BE2C (cell line): ENCODE results near the gene ATP5MC3.

Source experiments
- DNase-seq: peaks from one replicate; pipeline ENCODE4 v3.0.0-alpha.2; 2020
- H3K27me3 ChIP-seq: fragments of 250-450 bp; sonication (Bioruptor Pico); 2 replicates; pipeline ENCODE4 v1.5.1; 2020; ENCODE audit warnings: mild to moderate bottlenecking
- H3K36me3 ChIP-seq: fragments of 250-450 bp; sonication (Bioruptor Pico); 2 replicates; pipeline ENCODE4 v1.5.1; 2020; ENCODE audit warnings: mild to moderate bottlenecking
- H3K4me1 ChIP-seq: fragments of 250-450 bp; sonication (Bioruptor Pico); 2 replicates; pipeline ENCODE4 v1.5.1; 2020
- H3K4me3 ChIP-seq: 2 replicates; pipeline ENCODE4 v1.5.1; 2011; ENCODE audit warnings: low read depth, low read length
- H3K9me3 ChIP-seq: fragments of 250-450 bp; sonication (Bioruptor Pico); 2 replicates; pipeline ENCODE4 v1.5.1; 2020
- CTCF ChIP-seq: IDR thresholded peaks from 2 replicates; pipeline ENCODE4 v1.5.1; 2012; ENCODE audit warnings: mild to moderate bottlenecking, low read depth, low read length

Gene ATP5MC3

GRCh38 chr2:175152242-175152641 is 29.3 kb downstream of the ATP5MC3 start:
- no peaks in the 10 kb centered on the region for H3K36me3 ChIP-seq
- H3K4me1 ChIP-seq, result no peaks in the 10 kb centered on the region
- H3K4me3 ChIP-seq, result no peak overlapping the region
- no peak for TF ChIP-seq CTCF
- no peak for DNase-seq
- H3K27me3 ChIP-seq, result no peaks in the 10 kb centered on the region
- no peaks in the 10 kb centered on the region for H3K9me3 ChIP-seq

- H3K4me3 ChIP-seq, result no peak overlapping the region
- no peaks in the 10 kb centered on the region for H3K4me1 ChIP-seq
- no peaks in the 10 kb centered on the region for H3K36me3 ChIP-seq
- H3K27me3 ChIP-seq, result no peaks in the 10 kb centered on the region
- no peaks in the 10 kb centered on the region for H3K9me3 ChIP-seq
- TF ChIP-seq CTCF, result no peak
- DNase-seq, result no peak
Observed at GRCh38 chr2:175151791-175152190, 29.7 kb downstream of the ATP5MC3 start.

GRCh38 chr2:175147186-175147585 is 34.3 kb downstream of the ATP5MC3 start:
- H3K27me3 ChIP-seq, result no peaks in the 10 kb centered on the region
- H3K4me1 ChIP-seq, result no peaks in the 10 kb centered on the region
- no peak overlapping the region for H3K4me3 ChIP-seq
- TF ChIP-seq CTCF, result no peak
- H3K9me3 ChIP-seq, result no peaks in the 10 kb centered on the region
- no peaks in the 10 kb centered on the region; the same call in 1 of the 2 replicates for H3K36me3 ChIP-seq
- DNase-seq, result no peak

- TF ChIP-seq CTCF, result no peak
- Histone ChIP-seq H3K36me3 (no peaks in the 10 kb centered on the region; the same call in 1 of the 2 replicates), H3K9me3 (no peaks in the 10 kb centered on the region), H3K27me3 (no peaks in the 10 kb centered on the region), H3K4me3 (no peak overlapping the region), H3K4me1 (no peaks in the 10 kb centered on the region)
- DNase-seq, result no peak
Observed at GRCh38 chr2:175143678-175144077, 37.8 kb downstream of the ATP5MC3 start.

- TF ChIP-seq CTCF, result no peak
- no peaks in the 10 kb centered on the region for H3K4me1 ChIP-seq
- H3K27me3 ChIP-seq, result no peaks in the 10 kb centered on the region
- no peaks in the 10 kb centered on the region; the same call in 1 of the 2 replicates for H3K36me3 ChIP-seq
- no peaks in the 10 kb centered on the region for H3K9me3 ChIP-seq
- DNase-seq, result no peak
- H3K4me3 ChIP-seq, result no peak overlapping the region
Observed at GRCh38 chr2:175143191-175143590, 38.3 kb downstream of the ATP5MC3 start.

GRCh38 chr2:175140332-175140731 is 41.2 kb downstream of the ATP5MC3 start:
- no peaks in the 10 kb centered on the region for H3K27me3 ChIP-seq
- no peak overlapping the region for H3K4me3 ChIP-seq
- no peaks in the 10 kb centered on the region for H3K9me3 ChIP-seq
- no peaks in the 10 kb centered on the region for H3K4me1 ChIP-seq
- DNase-seq, result no peak
- H3K36me3 ChIP-seq, result no peaks in the 10 kb centered on the region; the same call in 1 of the 2 replicates
- TF ChIP-seq CTCF, result no peak
